Measurements from ENCODE around the gene SYTL3. TPM values are rescaled to one million over a fixed set of nuclear protein-coding genes. Genes with fewer than 3 reads are reported as not detected.

SYTL3 gene
- total RNA-seq, 1 experiment from 2014 or later = 1.5 TPM

DNA sequence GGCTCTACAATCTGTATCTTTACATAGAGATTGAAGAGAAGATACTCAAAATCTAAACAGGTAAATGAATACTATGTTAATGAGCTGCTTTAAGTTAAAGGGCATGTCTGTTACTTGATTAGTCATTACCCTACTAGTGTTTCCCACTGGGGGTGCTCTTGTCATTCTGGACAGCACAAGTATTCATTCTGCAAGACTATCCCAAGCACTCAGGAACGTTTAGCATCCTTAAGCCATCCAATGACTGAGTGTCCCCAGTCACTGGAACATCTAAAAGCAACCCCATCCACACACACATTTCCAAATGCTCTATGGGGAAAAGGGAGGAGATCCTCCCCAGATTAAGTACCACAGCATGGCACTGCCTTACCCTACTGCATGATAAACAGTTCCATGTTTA, 143.6 kb downstream of the SYTL3 start:
- peak; percentile 58 for DNase-seq (ENCODE audit: low read depth)

DNA sequence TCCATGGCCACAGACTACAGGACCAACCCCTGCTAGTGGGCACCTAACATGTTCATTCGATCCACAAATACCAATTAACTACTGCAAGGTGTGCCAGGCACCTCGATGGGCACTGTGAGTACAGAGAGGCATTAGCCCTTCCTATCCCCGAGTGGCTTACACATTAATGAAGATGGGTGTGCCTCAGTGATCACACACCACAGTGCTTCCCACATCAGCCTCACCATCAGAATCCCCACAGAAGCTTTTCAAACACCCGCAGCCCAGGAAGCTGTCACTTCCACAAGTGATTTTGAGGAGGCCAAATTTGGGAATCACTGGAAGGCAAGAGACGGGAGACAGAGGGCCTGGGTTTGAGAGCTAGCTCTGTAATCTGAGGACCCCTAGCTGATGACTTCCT, 145.7 kb downstream of the SYTL3 start:
- DNase-seq (ENCODE audit: low read depth) = no peak

DNA sequence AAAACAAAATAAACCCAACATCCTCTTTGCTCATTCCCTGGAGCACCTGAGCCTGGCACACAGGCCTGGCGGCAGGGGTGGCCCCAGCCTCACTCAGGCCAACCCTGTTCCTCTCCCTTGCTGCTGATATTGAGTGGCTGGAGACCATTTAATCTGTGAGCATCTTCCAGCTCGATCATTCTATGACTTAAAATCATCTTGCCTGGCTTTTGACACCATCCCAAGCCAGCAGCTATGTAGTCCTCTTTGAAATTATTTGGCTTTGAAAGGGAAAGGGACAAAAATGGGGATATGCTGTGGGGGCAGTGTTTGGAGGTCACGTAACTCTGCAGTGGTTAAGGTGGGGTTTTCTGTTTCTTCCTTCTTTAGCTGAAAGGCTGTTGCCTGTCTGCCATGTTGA, 146.5 kb downstream of the SYTL3 start:
- DNase-seq (ENCODE audit: low read depth) = no peak

DNA sequence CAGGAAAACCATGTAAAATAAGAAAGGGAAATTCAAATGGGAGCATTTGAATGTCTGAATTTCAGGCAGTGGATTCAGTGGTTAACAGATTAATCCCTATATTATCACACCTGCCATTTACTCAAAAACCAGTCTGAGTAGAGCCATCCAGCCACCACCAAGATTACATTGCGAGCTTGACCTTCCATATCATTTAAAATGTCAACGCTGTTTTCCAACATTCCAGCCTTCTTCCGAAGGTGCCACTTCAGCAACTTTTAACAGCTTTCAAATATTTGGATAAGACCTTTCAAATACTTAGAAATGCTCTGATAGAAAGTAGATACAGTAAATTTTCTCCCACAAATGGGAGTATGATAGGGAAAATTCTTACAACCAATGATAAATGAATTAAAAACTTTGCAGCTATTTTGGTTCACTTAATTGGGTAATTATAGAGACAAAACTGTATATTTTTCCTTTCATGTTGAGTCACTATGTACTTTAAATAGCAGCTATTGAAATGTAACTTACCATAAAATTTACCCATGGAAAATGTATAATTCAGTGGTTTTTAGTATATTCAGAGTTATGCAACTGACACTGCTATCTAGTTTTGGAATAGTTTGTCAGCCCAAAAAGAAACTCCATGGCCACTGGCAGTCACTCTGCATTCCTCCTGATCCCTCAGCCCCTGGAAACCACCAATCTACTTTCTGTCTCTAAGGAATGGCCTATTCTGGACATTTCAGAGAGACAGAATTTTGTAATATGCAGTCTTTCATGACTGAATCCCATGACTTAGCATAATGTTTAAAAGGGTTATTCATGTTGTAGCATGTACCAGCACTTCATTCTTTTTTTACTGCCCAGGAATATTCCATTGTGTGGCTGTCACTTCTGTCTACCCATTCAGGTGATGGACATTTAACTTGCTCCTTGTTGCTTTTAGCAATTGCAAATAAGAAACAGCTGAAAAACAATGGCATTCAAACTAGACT, 147.8 kb downstream of the SYTL3 start:
- no peak for DNase-seq (ENCODE audit: low read depth)

DNA sequence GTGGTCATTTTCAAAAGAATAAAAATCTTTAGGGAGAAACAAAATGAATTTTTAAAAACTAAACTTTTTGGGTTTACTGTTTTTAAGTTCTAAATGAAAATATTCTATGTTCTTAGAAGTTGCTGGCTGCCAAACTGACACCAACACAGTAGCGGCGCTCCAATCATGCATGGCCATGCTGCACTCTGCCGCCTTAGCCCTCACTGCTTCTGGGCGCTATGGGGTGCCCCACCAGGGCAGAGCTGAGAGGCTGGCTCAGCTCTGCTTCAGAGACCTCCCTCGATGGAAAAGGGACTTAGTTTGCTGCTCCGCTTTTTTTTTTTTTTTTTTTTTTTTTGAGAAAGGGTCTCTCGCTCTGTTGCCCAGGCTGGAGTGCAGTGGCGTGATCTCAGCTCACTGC, 148.5 kb downstream of the SYTL3 start:
- DNase-seq (ENCODE audit: low read depth) = no peak

DNA sequence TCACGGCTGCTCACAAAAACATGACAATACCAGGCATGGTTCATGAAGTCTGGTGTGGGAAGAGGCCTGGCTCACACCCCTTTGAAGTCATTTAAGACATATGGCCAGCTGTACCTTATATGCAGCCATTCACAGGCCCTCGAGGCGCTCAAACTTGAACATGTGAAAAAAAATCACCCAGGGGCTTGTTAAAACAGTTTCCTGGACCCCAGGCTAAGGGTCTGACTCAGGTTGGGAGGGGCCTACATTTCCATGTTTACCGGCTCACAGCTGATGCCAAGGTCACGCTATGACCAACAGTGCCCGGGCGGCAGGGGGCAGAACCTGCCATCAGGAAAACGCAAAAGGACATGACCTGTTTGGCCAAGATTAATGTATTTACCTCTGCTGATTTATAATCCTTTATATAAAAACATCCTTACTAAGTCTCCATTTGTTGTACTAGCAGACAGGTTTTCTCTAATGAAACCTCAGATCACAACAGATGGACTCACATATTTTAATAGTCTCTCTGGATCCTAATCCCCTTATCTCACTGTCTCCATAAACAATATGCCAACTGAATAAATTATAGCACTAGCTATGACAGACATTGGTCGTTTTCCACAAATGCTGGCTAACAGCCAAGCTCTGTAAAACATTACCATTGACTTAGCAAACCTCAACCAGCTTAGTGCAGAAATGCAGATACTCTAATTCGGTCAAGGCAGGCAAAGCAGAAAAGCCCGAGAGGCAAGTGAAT, 149.4 kb downstream of the SYTL3 start:
- peak; percentile 83 for DNase-seq (ENCODE audit: low read depth)

DNA sequence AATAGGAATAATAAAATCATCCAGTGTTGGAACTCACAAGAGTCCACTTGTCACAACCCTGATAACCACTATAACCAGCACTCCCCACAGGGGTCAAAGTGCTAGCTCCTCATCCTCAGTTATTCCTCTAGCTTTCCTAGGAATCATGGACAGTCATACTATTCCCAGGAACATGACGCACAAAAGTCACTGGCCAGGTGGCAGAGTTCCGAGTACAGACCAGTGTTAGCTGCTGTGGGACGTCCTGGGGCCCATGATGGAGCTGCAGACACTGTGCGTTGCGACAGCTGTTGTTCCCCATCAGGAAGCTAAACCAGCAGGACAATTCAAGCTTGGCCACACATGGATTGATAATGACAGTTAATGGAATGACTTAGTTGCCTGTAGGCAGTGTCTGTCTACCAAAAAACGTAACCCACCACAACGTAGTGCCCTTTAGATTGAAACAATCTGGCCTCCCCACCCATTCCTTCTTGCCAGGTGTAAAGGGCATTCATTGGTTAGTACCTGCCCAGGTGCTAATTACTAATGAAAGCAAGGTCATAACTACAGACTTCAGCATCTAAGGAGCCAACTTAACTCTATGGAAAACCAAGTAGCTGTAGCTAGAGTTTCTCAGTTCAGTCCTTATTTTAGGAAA, 151.9 kb downstream of the SYTL3 start:
- no peak for DNase-seq (ENCODE audit: low read depth)

DNA sequence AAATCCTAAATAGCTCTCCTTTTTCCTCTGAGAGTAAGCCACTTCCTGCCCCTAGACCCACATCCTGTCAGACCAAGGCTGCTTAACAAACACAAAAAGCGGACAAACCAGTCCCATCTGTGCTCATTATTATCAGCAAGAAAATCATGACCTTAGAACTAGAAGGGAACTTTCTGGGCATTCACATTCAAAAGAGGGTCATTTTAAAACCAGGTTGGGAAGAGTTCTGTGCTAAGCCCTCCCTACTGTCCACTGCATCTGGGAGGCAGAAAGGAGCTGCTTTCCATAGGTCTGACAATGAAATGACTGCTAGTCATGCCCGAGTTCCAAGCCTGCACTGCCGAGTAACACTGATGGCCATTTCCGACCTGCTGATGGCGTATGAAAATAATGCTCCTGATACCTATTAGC, 153.9 kb downstream of the SYTL3 start:
- peak; percentile 61 for DNase-seq (ENCODE audit: low read depth)

DNA sequence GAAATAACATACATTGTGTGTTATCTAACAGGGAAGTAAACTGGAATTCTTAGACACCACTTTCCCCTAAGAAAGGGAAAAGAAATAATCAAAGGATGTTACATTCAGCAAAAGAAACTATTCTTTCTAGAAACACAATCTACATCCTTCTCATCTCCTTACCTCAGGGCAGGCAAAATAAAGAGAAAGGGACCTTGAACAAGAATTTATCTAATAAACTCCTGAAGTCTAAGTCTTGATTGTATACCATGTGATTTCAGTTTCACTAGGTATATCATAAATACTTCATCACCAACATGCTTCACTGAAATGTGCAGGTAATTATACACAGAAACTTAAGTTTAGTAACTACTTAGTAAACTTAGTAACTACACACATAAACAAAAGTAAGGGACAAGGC, 154.4 kb downstream of the SYTL3 start:
- DNase-seq (ENCODE audit: low read depth) = no peak

DNA sequence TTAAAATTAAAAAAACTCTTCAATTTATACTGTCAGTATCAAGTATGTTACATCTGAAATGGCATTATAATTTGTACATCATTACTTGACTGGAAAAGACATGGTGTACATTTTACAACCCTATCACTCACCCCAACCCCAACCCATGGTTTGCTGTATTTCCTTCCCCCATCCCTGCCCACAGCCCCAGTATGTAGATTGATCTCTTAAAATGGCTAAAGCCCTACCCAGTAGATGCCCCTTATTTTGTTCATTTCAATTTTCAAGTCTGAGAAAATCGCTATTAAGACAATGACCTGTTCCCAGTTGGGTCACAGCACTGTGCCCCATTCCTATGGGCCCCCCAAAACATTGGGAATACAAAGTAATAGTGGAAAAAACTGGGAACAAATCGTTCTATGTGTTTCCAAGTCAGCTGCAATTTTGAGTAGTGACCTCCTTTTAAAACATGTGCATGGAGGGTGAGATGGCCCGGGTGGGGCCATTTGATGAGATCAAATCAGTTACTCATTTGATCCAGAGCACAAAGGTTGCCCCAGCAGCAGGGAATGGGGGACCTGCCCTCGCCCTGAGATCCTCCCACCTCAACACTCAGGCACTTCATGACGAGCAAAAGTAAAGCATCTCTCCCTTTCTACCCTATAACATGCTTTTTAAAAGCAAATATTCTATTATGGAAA, 156.0 kb downstream of the SYTL3 start:
- no peak for DNase-seq (ENCODE audit: low read depth)

DNA sequence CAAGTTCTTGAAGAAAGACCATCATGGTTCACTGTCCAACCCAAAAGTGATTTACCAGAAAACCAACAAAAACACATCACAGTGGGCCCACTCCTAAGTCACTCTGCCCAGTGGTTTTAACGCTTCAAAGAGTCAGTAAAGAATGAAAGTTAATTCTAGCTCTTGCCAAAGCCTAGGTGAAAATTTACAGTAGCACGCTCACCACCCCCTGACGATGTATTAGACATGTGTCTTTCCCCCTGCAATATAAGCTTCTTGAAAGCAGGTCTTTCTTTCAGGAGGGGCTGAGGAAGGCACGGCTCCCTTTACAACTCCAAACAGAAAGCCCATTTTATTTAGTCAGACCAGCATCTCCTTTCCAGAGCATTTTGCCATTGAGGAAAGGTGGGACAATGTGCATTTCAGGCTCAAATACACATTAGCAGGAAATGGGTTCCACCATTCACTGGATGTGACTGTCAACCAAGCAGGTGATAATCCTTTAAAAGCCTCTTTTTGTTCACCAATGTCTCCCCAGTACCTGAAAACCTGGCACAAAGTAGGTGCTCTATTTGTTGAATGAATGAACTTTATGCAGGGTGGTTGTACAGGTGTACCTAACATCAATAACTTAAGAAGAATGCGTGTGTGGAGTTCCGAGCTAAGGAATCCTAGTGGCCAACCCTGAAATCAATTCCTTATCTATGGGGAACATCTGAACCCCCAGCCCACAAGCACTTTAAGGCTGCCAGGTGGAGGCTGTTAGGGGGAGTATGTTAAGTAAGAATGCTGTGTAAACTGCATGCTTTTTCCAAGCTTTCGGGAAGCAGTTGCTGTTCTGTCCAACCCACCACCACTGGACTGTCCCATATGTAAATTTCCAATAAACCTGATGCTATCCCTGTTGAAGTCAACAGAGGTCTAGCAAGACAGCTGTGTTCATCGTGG, 157.9 kb downstream of the SYTL3 start:
- DNase-seq (ENCODE audit: low read depth) = no peak

DNA sequence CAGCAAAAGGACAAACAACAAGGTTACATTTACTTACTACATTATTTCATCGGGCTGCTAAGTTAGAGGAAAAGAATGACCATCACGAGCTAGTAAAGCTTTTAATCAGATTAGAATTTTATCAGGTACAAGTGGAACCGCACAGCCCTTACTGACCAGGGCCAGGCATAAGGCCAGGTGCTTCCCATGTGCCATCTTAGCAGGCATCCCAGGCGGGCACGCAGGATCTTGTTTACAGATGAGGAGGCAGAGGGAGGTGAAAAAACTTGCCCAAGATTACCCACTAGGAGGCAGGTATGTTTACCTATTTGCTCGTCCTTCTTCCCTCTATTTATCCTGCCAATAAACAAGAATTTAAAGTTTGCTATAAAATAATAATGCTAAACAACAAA, 158.6 kb downstream of the SYTL3 start:
- DNase-seq (ENCODE audit: low read depth) = no peak

DNA sequence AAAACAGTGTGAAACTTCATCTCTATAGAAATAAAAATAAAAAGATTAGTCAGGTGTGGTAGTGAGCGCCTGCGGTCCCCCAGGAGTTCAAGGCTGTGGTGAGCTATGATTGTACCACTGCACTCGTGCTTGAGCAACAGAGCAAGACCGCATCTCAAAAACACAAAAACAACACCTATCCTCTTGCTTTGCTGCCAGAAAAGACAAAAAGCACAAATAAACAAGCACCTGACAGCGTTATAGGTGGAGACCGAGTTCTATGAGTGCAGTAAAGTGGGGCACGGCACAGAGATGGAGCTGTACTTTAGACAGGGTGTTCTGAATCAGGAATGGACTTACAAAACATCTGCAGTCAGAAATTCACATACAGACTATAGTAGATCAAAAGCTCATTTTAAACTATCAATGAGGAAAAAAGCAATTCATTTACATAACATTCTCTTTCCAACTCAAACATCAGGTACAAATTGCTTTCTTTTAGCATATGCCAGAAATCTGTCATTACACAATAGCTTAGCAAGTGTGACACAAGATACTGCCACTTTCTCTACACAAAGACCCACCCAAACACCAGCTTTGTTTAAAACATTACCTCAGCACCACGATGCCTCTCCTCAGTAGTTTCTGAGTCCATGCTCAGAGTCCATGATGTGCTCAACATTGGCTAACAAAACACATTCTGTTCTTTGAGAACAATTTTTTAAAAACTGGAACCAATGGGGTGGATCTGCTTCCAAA, 159.3 kb downstream of the SYTL3 start:
- DNase-seq (ENCODE audit: low read depth) = no peak

DNA sequence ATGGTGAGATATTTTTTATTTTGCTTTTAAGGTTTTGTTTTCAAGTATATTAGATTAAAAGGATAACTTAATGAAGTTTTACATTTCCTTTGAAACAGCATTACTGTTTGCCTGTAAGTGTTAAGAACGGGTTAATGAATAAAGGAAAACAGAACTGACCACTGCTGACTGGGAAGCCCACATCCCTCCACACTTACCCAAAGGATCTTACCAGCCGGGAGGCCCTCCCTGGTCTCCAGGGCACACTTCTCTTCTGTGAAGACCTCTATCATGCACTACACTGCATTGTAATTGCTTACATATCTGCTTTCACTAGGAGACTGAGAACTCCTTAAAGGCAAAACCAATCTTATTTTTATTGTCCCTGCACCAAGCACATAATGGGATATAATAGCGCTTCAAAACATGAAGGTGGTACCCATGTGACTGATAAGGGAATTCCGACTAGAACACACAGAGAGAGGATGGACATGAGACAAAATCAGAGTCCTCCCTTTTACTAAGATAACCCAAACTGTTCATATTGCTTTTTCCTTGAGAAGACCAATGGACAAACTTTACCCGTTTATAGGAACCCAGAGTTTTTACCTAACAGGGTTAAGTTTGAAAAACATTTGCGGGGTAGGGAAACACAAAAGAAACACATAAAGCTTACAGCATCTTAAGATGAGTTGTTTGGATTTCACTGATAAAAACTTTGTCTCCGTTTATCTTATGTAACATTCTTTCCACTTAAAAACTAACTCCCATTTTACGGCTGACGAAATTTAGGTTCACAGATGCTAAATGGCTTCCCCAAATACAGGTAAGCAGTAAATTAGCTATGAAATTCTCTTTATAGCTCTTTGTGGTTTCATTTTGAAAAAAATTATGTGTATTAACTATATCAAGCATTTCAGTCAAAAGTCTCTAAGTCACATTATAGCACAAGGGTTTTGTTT, 160.6 kb downstream of the SYTL3 start:
- DNase-seq (ENCODE audit: low read depth) = no peak

DNA sequence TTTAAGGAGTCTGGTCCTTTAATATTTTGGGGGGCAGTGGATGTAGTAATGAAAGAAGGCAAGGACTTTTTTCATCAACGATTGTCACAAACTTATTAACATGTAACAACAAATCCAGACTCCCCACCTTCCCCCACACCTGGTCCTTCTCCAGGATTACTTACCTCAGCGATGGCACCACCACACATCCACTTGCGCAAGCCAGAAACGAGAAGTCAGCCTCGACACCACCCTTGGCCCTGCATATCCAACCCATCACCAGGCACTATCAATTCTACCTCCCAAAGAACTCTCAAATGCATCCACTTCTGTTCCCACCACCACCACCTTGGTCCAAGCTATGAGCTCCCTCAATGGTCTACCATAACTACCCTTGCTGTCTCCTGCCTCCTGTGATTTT, 162.8 kb downstream of the SYTL3 start:
- no peak for DNase-seq (ENCODE audit: low read depth)

DNA sequence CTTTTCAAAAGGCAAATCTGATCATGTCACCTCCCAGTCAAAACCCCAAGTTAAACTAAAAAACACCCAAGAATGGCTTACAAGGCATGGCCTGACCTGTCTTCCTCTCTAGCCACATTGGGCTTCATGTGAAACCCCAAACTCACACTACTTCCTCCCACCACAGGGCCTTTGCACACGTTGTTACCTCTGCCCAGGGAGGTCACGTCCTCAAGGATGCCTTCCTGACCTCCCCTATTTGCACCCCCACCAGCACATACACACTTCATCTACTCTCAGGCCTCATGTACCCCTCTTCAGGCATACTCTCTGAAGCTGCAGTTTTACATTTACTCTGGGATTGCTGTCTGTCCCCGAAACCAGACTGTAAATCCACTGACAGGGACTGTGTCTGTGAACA, 163.2 kb downstream of the SYTL3 start:
- no peak for DNase-seq (ENCODE audit: low read depth)
